HEK293 (cell line): ENCODE results near the gene STPG3.
A peak's percentile ranks its signal among the peaks of the same experiment; 100 is the strongest.

ENCODE experiments used
- CTCF ChIA-PET: fragments of 350-600 bp; formaldehyde crosslinking; extraction: SDS; loops from one replicate; lab custom pipeline; 2021; ENCODE audit warnings: antibody characterized with exemption; lab: Yijun Ruan, JAX
- POLR2A ChIA-PET: fragments of 300-600 bp; formaldehyde crosslinking; extraction: SDS; loops from one replicate; lab custom pipeline; 2020; ENCODE audit warnings: antibody characterized with exemption, inconsistent platforms; lab: Yijun Ruan, JAX
- H3K27ac ChIP-seq: fragments of 200-500 bp; sonication (Bioruptor generic); 2 replicates; pipeline ENCODE4 v1.5.1; 2014; ENCODE audit warnings: low read depth, low read length, control low read depth, inconsistent platforms; ENCODE audit errors: extremely low read depth
- H3K36me3 ChIP-seq, 2 experiments: fragments of 200-500 bp in 1 of 2; sonication (Bioruptor generic) in 1 of 2; 1 replicate in 1 of 2; 2 replicates in 1 of 2; pipeline ENCODE4 v1.5.1; 2014 to 2017; ENCODE audit warnings: inconsistent platforms in 2 of 2, low read length in 2 of 2; ENCODE audit not compliant: control insufficient read depth in 2 of 2, insufficient read depth in 1 of 2
- H3K4me1 ChIP-seq: fragments of 200-500 bp; sonication (Bioruptor generic); 2 replicates; pipeline ENCODE4 v1.5.1; 2014; ENCODE audit warnings: mild to moderate bottlenecking, low read length, inconsistent platforms; ENCODE audit not compliant: control insufficient read depth, insufficient read depth
- H3K4me3 ChIP-seq: 2 replicates; pipeline ENCODE4 v1.5.1; 2011; ENCODE audit warnings: low read depth, mild to moderate bottlenecking, control low read depth, low read length, moderate library complexity
- H3K9me3 ChIP-seq: fragments of 200-500 bp; sonication (Bioruptor generic); 2 replicates; pipeline ENCODE4 v1.5.1; 2014; ENCODE audit warnings: low read depth, low read length, inconsistent platforms; ENCODE audit not compliant: control insufficient read depth, insufficient read depth
- EGR2 ChIP-seq: fragments of 450-650 bp; formaldehyde crosslinking; IDR thresholded peaks from 2 replicates; pipeline ENCODE4 v1.5.1; 2016; ENCODE audit warnings: low read depth, missing biosample characterization, missing genetic modification characterization
- KLF1 ChIP-seq: fragments of 450-650 bp; formaldehyde crosslinking; IDR thresholded peaks from 2 replicates; pipeline ENCODE4 v1.5.1; 2016; ENCODE audit warnings: missing biosample characterization, missing genetic modification characterization
- KLF10 ChIP-seq: fragments of 450-650 bp; IDR thresholded peaks from 2 replicates; pipeline ENCODE4 v1.5.1; 2018; ENCODE audit warnings: missing biosample characterization, mild to moderate bottlenecking, missing genetic modification characterization
- MEIS1 ChIP-seq: sonication (generic); formaldehyde crosslinking; IDR thresholded peaks from 2 replicates; pipeline ENCODE4 v1.8.1; 2022; ENCODE audit warnings: missing genetic modification reagents, mild to moderate bottlenecking, borderline replicate concordance
- SP7 ChIP-seq: fragments of 450-650 bp; formaldehyde crosslinking; IDR thresholded peaks from 2 replicates; pipeline ENCODE4 v1.5.1; 2016; ENCODE audit warnings: missing biosample characterization, missing genetic modification characterization
- ZBTB17 ChIP-seq: fragments of 450-650 bp; formaldehyde crosslinking; IDR thresholded peaks from 2 replicates; pipeline ENCODE4 v1.5.1; 2016; ENCODE audit warnings: missing biosample characterization, missing genetic modification characterization
- ZEB2 ChIP-seq: fragments of 450-650 bp; formaldehyde crosslinking; IDR thresholded peaks from 2 replicates; pipeline ENCODE4 v1.5.1; 2016; ENCODE audit warnings: missing biosample characterization, missing genetic modification characterization
- ZNF341 ChIP-seq: fragments of 450-650 bp; formaldehyde crosslinking; IDR thresholded peaks from 2 replicates; pipeline ENCODE4; 2016; ENCODE audit warnings: low read depth, missing biosample characterization, missing genetic modification characterization
- ZNF501 ChIP-seq: fragments of 450-650 bp; formaldehyde crosslinking; IDR thresholded peaks from 2 replicates; pipeline ENCODE4 v1.5.1; 2016; ENCODE audit warnings: missing biosample characterization, missing genetic modification characterization
- ZNF596 ChIP-seq: fragments of 450-650 bp; IDR thresholded peaks from 2 replicates; pipeline ENCODE4 v1.5.0; 2018; ENCODE audit warnings: missing biosample characterization, mild to moderate bottlenecking, missing genetic modification characterization, moderate library complexity
- ZNF600 ChIP-seq: fragments of 450-650 bp; formaldehyde crosslinking; IDR thresholded peaks from 2 replicates; pipeline ENCODE4 v1.5.1; 2016; ENCODE audit warnings: missing biosample characterization, missing genetic modification characterization
- ZNF76 ChIP-seq: fragments of 450-650 bp; formaldehyde crosslinking; IDR thresholded peaks from 2 replicates; pipeline ENCODE4; 2016; ENCODE audit warnings: low read depth, missing biosample characterization, missing genetic modification characterization, borderline replicate concordance
- ZNF837 ChIP-seq: fragments of 450-650 bp; formaldehyde crosslinking; IDR thresholded peaks from 2 replicates; pipeline ENCODE4 v1.5.1; 2016; ENCODE audit warnings: missing biosample characterization, missing genetic modification characterization
- ZSCAN23 ChIP-seq: fragments of 450-650 bp; formaldehyde crosslinking; IDR thresholded peaks from 2 replicates; pipeline ENCODE4 v1.5.1; 2016; ENCODE audit warnings: missing biosample characterization, missing genetic modification characterization
- ZSCAN30 ChIP-seq: fragments of 450-650 bp; IDR thresholded peaks from 2 replicates; pipeline ENCODE4 v1.5.1; 2018; ENCODE audit warnings: missing biosample characterization, mild to moderate bottlenecking, missing genetic modification characterization, moderate library complexity
- TF ChIP-seq, protein P1 (sequence below): fragments of 450-650 bp; formaldehyde crosslinking; IDR thresholded peaks from 2 replicates; pipeline ENCODE4 v1.5.0; 2017; ENCODE audit warnings: missing biosample characterization, missing genetic modification characterization, borderline replicate concordance
- TF ChIP-seq, protein P2 (sequence below): fragments of 450-650 bp; formaldehyde crosslinking; IDR thresholded peaks from 2 replicates; pipeline ENCODE4 v1.5.1; 2016; ENCODE audit warnings: missing biosample characterization, missing genetic modification characterization, borderline replicate concordance
- TF ChIP-seq, protein P3 (sequence below): fragments of 450-650 bp; formaldehyde crosslinking; IDR thresholded peaks from 2 replicates; pipeline ENCODE4 v1.5.1; 2016; ENCODE audit warnings: missing biosample characterization, missing genetic modification characterization
- TF ChIP-seq, protein P4 (sequence below): fragments of 450-650 bp; formaldehyde crosslinking; IDR thresholded peaks from 2 replicates; pipeline ENCODE4 v1.5.1; 2016; ENCODE audit warnings: missing biosample characterization, missing genetic modification characterization

STPG3 gene

DNA sequence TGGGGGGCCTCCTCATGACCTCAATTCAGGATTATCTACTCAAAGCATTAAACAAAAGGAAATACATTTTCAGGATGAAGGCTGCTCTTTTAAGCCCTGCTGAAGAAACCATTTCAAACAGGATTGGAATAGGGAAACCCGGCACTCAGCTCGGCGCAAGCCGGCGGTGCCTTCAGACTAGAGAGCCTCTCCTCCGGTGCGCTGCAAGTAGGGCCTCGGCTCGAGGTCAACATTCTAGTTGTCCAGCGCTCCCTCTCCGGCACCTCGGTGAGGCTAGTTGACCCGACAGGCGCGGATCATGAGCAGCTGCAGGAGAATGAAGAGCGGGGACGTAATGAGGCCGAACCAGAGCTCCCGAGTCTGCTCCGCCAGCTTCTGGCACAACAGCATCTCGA is 46.4 kb upstream of the STPG3 start:
- peak overlapping the region; percentile 61; the same call in 1 of the 2 replicates for H3K27ac ChIP-seq
- POLR2A ChIA-PET, result interaction anchor here (0.7 to 16.6 kb wide), 9 partner anchors 15 to 476 kb away, joined by 3 to 304 read pairs (median 4); partner anchors contain the start of genes ANAPC2, CLIC3, CYSRT1 and RNF208
- H3K36me3 ChIP-seq, result peaks cover 7 to 24% of the 10 kb centered on the region in 2 experiments; a peak in 2 of 3 replicates
- peaks cover 7% of the 10 kb centered on the region for H3K4me1 ChIP-seq
- TF ChIP-seq, protein P1, sequence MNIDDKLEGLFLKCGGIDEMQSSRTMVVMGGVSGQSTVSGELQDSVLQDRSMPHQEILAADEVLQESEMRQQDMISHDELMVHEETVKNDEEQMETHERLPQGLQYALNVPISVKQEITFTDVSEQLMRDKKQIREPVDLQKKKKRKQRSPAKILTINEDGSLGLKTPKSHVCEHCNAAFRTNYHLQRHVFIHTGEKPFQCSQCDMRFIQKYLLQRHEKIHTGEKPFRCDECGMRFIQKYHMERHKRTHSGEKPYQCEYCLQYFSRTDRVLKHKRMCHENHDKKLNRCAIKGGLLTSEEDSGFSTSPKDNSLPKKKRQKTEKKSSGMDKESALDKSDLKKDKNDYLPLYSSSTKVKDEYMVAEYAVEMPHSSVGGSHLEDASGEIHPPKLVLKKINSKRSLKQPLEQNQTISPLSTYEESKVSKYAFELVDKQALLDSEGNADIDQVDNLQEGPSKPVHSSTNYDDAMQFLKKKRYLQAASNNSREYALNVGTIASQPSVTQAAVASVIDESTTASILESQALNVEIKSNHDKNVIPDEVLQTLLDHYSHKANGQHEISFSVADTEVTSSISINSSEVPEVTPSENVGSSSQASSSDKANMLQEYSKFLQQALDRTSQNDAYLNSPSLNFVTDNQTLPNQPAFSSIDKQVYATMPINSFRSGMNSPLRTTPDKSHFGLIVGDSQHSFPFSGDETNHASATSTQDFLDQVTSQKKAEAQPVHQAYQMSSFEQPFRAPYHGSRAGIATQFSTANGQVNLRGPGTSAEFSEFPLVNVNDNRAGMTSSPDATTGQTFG, result no peak
- TF ChIP-seq, protein P2, sequence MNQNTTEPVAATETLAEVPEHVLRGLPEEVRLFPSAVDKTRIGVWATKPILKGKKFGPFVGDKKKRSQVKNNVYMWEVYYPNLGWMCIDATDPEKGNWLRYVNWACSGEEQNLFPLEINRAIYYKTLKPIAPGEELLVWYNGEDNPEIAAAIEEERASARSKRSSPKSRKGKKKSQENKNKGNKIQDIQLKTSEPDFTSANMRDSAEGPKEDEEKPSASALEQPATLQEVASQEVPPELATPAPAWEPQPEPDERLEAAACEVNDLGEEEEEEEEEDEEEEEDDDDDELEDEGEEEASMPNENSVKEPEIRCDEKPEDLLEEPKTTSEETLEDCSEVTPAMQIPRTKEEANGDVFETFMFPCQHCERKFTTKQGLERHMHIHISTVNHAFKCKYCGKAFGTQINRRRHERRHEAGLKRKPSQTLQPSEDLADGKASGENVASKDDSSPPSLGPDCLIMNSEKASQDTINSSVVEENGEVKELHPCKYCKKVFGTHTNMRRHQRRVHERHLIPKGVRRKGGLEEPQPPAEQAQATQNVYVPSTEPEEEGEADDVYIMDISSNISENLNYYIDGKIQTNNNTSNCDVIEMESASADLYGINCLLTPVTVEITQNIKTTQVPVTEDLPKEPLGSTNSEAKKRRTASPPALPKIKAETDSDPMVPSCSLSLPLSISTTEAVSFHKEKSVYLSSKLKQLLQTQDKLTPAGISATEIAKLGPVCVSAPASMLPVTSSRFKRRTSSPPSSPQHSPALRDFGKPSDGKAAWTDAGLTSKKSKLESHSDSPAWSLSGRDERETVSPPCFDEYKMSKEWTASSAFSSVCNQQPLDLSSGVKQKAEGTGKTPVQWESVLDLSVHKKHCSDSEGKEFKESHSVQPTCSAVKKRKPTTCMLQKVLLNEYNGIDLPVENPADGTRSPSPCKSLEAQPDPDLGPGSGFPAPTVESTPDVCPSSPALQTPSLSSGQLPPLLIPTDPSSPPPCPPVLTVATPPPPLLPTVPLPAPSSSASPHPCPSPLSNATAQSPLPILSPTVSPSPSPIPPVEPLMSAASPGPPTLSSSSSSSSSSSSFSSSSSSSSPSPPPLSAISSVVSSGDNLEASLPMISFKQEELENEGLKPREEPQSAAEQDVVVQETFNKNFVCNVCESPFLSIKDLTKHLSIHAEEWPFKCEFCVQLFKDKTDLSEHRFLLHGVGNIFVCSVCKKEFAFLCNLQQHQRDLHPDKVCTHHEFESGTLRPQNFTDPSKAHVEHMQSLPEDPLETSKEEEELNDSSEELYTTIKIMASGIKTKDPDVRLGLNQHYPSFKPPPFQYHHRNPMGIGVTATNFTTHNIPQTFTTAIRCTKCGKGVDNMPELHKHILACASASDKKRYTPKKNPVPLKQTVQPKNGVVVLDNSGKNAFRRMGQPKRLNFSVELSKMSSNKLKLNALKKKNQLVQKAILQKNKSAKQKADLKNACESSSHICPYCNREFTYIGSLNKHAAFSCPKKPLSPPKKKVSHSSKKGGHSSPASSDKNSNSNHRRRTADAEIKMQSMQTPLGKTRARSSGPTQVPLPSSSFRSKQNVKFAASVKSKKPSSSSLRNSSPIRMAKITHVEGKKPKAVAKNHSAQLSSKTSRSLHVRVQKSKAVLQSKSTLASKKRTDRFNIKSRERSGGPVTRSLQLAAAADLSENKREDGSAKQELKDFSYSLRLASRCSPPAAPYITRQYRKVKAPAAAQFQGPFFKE (tag by site-specific recombination), result 0 out of 2 replicates have a peak, but pooled peaks have one; percentile 29
- H3K4me3 ChIP-seq, result peak overlapping the region; percentile 92
- CTCF ChIA-PET, result interaction anchor here (0.6 to 1.8 kb wide), 6 partner anchors 12 to 83 kb away, joined by 3 to 7 read pairs (median 5); partner anchors contain the start of gene RNF208
- H3K9me3 ChIP-seq, result no peaks in the 10 kb centered on the region

DNA sequence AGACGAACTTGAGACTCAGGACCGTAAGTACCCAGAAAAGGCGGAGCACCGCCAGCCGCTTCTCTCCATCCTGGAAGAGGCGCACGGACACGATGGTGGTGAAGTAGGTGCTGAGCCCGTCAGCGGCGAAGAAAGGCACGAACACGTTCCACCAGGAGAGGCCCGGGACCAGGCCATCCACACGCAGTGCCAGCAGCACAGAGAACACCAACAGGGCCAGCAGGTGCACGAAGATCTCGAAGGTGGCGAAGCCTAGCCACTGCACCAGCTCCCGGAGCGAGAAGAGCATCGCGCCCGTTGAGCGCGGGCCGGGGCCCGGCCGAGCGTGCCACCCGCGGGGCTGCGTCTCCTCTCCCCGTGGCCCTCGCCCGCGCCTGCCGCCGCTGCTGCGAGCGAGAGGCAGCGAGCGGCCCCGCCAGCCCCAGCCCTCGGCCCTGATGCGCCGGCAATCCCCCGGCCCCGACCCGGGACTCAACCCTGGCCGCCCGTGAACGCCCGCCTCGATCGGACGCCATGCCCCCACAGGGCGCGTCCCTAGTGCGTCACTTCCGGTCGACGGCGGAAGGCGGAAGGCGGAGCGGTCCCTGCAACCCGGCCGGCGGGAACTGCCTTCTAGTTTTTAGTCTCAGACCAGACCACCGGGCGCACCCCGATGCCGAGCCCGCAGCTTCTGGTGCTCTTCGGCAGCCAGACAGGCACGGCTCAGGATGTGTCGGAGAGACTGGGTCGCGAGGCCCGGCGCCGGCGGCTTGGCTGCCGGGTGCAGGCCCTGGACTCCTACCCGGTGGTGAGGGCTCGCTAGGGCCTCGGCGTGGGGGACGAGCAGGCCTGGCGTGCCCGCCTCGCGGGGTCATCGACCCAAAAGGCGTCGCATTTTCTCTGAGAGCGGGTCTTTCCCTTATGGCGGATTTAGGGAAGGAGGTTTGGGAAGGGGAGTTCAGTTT is 45.7 kb upstream of the STPG3 start, which contains the start of the genes NDOR1 and TMEM203:
TSS of gene NDOR1 (plus strand) at position 575 of the 944 bp plus-strand sequence. CDS start at position 653, 78 bp downstream.
TSS of gene TMEM203 (minus strand) at position 523 of the 944 bp plus-strand sequence. CDS start at position 289, 234 bp downstream.
- peak within 1 kb of the TSS; percentile 61; the same call in 1 of the 2 replicates for H3K27ac ChIP-seq
- peak within 1 kb of the TSS; percentile 92 for H3K4me3 ChIP-seq
- POLR2A ChIA-PET, result interaction anchor here (0.7 to 16.6 kb wide), 9 partner anchors 16 to 476 kb away, joined by 3 to 304 read pairs (median 4); partner anchors contain the start of genes ANAPC2, CLIC3, CYSRT1 and RNF208
- no peaks in the 10 kb centered on the region for H3K9me3 ChIP-seq
- H3K4me1 ChIP-seq, result peaks cover 7% of the 10 kb centered on the region
- CTCF ChIA-PET, result interaction anchor here (0.6 to 1.8 kb wide), 6 partner anchors 13 to 83 kb away, joined by 3 to 7 read pairs (median 5); partner anchors contain the start of gene RNF208
- peaks cover 10 to 30% of the 10 kb centered on the region in 2 experiments; a peak in 2 of 3 replicates for H3K36me3 ChIP-seq
- peak; percentile 64; the same call in 1 of the 2 replicates for TF ChIP-seq ZSCAN30
- 0 out of 2 replicates have a peak, but pooled peaks have one; percentile 9 for TF ChIP-seq ZNF341 (tag by site-specific recombination)
- TF ChIP-seq MEIS1, result 0 out of 2 replicates have a peak, but pooled peaks have one; percentile 12
- peak; percentile 42; the same call in 1 of the 2 replicates for TF ChIP-seq ZNF596 (tag by site-specific recombination)
- TF ChIP-seq ZSCAN23, result peak; percentile 49; the same call in 1 of the 2 replicates
- TF ChIP-seq ZNF501, result peak; percentile 65; the same call in 1 of the 2 replicates
- TF ChIP-seq KLF10 (tag by site-specific recombination), result peak; percentile 72; the same call in 1 of the 2 replicates
- TF ChIP-seq ZNF600, result peak; percentile 71
- peak; percentile 33; the same call in 1 of the 2 replicates for TF ChIP-seq KLF1
- TF ChIP-seq, protein P3, sequence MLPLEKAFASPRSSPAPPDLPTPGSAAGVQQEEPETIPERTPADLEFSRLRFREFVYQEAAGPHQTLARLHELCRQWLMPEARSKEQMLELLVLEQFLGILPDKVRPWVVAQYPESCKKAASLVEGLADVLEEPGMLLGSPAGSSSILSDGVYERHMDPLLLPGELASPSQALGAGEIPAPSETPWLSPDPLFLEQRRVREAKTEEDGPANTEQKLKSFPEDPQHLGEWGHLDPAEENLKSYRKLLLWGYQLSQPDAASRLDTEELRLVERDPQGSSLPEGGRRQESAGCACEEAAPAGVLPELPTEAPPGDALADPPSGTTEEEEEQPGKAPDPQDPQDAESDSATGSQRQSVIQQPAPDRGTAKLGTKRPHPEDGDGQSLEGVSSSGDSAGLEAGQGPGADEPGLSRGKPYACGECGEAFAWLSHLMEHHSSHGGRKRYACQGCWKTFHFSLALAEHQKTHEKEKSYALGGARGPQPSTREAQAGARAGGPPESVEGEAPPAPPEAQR (tag by site-specific recombination), result no peak
- TF ChIP-seq ZNF76 (tag by site-specific recombination), result peak; percentile 62; the same call in 1 of the 2 replicates
- TF ChIP-seq ZEB2 (tag by site-specific recombination), result 0 out of 2 replicates have a peak, but pooled peaks have one; percentile 32
- TF ChIP-seq SP7 (tag by site-specific recombination), result peak; percentile 34; the same call in 1 of the 2 replicates
- no peak for TF ChIP-seq EGR2 (tag by site-specific recombination)
- peak; percentile 77 for TF ChIP-seq ZBTB17
- TF ChIP-seq, protein P4, sequence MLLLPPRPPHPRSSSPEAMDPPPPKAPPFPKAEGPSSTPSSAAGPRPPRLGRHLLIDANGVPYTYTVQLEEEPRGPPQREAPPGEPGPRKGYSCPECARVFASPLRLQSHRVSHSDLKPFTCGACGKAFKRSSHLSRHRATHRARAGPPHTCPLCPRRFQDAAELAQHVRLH (tag by site-specific recombination), result peak; percentile 87
- no peak for TF ChIP-seq ZNF837 (tag by site-specific recombination)
